Measurements from ENCODE around the gene PTPRG.

Gene PTPRG

DNA sequence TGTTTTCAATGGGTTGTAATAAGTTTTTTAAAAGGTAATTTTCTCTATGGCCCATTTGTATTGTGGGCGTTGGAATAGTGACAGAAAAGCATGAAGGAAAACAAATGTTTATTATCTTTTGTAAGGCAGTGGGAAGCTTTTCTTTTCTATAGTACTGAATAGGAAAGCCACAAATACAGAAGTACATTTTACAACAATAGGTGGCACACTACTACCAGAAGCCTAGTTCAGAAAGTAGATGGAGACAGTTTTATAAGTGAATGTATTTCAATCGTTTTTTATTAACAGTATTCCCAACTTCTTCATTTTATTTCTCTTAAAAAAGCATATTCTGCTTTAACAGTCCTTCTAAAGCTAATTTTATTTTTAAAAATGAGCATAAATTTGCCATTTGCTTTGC lies 296.7 kb downstream of the PTPRG start:
- Histone ChIP-seq H3K27me3 (ENCODE audit: control insufficient read depth, insufficient read depth, low read length) (no peaks in the 10 kb centered on the region), H3K4me3 (ENCODE audit: low read depth, low read length) (no peak overlapping the region), H3K36me3 (ENCODE audit: control insufficient read depth, insufficient read depth, low read length) (no peaks in the 10 kb centered on the region), H3K9ac (ENCODE audit: low read depth, low read length) (no peak overlapping the region), H3K9me3 (ENCODE audit: control insufficient read depth, insufficient read depth, low read length) (no peaks in the 10 kb centered on the region), H3K4me1 (ENCODE audit: control insufficient read depth, insufficient read depth, low read length) (peaks cover 4% of the 10 kb centered on the region)

- Histone ChIP-seq H3K27me3 (ENCODE audit: control insufficient read depth, insufficient read depth, low read length) (no peaks in the 10 kb centered on the region), H3K36me3 (ENCODE audit: control insufficient read depth, insufficient read depth, low read length) (no peaks in the 10 kb centered on the region), H3K9ac (ENCODE audit: low read depth, low read length) (no peak overlapping the region), H3K9me3 (ENCODE audit: control insufficient read depth, insufficient read depth, low read length) (no peaks in the 10 kb centered on the region), H3K4me3 (ENCODE audit: low read depth, low read length) (no peak overlapping the region), H3K4me1 (ENCODE audit: control insufficient read depth, insufficient read depth, low read length) (peaks cover 4% of the 10 kb centered on the region)
Measured at GRCh38 chr3:61861410-61861809, 300.0 kb downstream of the PTPRG start.

GRCh38 chr3:61862614-61863289 lies 301.4 kb downstream of the PTPRG start:
- no peaks in the 10 kb centered on the region for H3K27me3 ChIP-seq (ENCODE audit: control insufficient read depth, insufficient read depth, low read length)
- no peak overlapping the region for H3K9ac ChIP-seq (ENCODE audit: low read depth, low read length)
- H3K36me3 ChIP-seq (ENCODE audit: control insufficient read depth, insufficient read depth, low read length): no peaks in the 10 kb centered on the region
- peaks cover 4% of the 10 kb centered on the region for H3K4me1 ChIP-seq (ENCODE audit: control insufficient read depth, insufficient read depth, low read length)
- no peaks in the 10 kb centered on the region for H3K9me3 ChIP-seq (ENCODE audit: control insufficient read depth, insufficient read depth, low read length)
- no peak overlapping the region for H3K4me3 ChIP-seq (ENCODE audit: low read depth, low read length)

DNA sequence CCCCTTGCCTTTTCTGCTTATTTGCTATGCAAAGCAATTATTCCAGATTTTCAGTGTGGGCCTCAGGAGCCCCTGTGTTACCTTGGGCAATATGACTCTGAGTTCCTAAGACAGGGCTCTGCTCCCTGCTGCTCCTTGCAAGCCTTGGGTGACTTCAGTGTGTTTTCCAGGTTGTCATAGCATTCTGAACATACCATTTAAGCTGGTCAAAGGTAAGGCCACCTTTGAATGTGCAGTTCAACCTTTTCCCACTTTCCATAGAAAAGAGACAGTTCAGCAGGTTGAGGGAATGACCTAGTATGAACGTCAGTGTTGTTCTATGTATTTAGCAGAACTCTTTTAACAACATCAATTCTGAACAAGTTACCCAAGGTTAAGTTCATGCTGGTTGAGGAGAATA lies 302.2 kb downstream of the PTPRG start:
- H3K4me3 ChIP-seq (ENCODE audit: low read depth, low read length): no peak overlapping the region
- H3K9me3 ChIP-seq (ENCODE audit: control insufficient read depth, insufficient read depth, low read length): no peaks in the 10 kb centered on the region
- no peak overlapping the region for H3K9ac ChIP-seq (ENCODE audit: low read depth, low read length)
- no peaks in the 10 kb centered on the region for H3K27me3 ChIP-seq (ENCODE audit: control insufficient read depth, insufficient read depth, low read length)
- no peaks in the 10 kb centered on the region for H3K36me3 ChIP-seq (ENCODE audit: control insufficient read depth, insufficient read depth, low read length)
- peaks cover 7% of the 10 kb centered on the region for H3K4me1 ChIP-seq (ENCODE audit: control insufficient read depth, insufficient read depth, low read length)

DNA sequence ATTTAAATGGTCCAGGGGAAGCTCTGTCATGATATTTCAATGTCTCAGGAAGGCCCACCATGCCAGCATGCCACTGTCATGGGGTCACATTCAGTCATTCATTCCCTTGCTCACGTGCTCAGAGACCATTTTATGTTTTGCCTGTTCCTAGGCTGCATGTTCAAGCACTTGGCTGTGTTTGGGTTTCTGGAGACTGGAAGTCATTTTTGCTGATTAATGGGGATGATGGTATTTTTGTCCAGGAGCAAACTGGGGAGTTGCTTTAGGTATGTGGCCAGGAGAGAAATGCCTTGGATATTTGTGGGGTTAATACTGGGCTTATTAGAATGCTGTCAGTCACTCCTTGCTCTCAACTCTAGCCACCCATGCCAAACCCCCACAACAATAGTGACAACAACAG lies 303.5 kb downstream of the PTPRG start:
- peaks cover 9% of the 10 kb centered on the region for H3K4me1 ChIP-seq (ENCODE audit: control insufficient read depth, insufficient read depth, low read length)
- no peaks in the 10 kb centered on the region for H3K36me3 ChIP-seq (ENCODE audit: control insufficient read depth, insufficient read depth, low read length)
- H3K9me3 ChIP-seq (ENCODE audit: control insufficient read depth, insufficient read depth, low read length): no peaks in the 10 kb centered on the region
- no peak overlapping the region for H3K9ac ChIP-seq (ENCODE audit: low read depth, low read length)
- no peak overlapping the region for H3K4me3 ChIP-seq (ENCODE audit: low read depth, low read length)
- no peaks in the 10 kb centered on the region for H3K27me3 ChIP-seq (ENCODE audit: control insufficient read depth, insufficient read depth, low read length)

DNA sequence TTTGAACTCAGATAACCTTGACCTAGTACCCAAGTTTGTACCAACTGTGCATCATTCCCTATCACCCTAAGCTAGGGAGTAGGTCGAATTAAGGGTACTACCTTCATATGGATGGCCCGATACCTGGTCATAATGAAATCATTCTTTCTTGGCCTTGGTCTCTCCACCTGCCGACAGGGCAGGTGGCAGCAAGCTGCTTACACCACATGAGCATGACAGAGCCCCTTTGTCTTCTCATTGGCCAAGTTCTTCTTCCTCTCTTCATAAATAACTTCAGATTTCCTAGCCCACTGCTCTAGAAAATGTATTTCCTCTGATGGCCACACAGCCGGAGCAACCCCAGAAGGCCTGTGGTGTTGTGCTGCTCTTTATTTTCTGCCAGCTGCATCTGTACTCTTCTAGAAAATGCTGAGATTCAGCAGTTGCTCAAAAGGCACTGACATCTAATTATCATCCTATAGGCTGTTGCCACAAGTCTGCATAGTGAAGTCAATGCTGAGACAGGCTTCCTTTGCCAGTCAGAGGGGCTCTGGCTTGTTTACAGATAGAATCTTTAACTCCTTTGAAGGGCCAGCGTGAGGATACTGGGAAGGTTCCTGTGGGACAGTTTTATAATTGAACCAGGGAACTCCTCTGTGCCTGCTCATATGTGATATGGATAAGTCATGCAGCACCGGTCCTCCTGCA lies 304.2 kb downstream of the PTPRG start:
- Histone ChIP-seq H3K9me3 (ENCODE audit: control insufficient read depth, insufficient read depth, low read length) (no peaks in the 10 kb centered on the region), H3K36me3 (ENCODE audit: control insufficient read depth, insufficient read depth, low read length) (no peaks in the 10 kb centered on the region), H3K4me3 (ENCODE audit: low read depth, low read length) (no peak overlapping the region), H3K9ac (ENCODE audit: low read depth, low read length) (no peak overlapping the region), H3K4me1 (ENCODE audit: control insufficient read depth, insufficient read depth, low read length) (peaks cover 9% of the 10 kb centered on the region), H3K27me3 (ENCODE audit: control insufficient read depth, insufficient read depth, low read length) (no peaks in the 10 kb centered on the region)

DNA sequence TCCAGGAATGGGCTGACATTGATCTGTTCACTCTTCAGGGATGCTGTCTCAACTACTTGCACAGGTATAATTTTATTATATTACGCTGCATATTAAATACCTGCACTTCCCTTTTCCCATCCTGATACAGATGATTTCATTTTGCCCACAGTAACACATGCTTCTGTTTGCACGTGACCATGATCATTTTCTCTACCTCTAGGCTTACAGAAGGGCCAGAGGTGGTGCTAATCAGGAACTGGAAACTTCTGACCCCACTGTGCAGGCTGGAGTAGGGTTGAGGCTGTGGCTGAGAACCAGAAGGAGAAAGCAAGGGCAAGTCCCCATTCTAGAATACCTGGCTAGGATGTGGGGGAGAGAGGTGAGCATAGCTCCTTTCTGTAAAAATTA lies 304.8 kb downstream of the PTPRG start:
- Histone ChIP-seq H3K27me3 (ENCODE audit: control insufficient read depth, insufficient read depth, low read length) (no peaks in the 10 kb centered on the region), H3K36me3 (ENCODE audit: control insufficient read depth, insufficient read depth, low read length) (no peaks in the 10 kb centered on the region), H3K9me3 (ENCODE audit: control insufficient read depth, insufficient read depth, low read length) (no peaks in the 10 kb centered on the region), H3K4me3 (ENCODE audit: low read depth, low read length) (no peak overlapping the region), H3K9ac (ENCODE audit: low read depth, low read length) (no peak overlapping the region), H3K4me1 (ENCODE audit: control insufficient read depth, insufficient read depth, low read length) (peaks cover 12% of the 10 kb centered on the region)

GRCh38 chr3:61866961-61867461 lies 305.6 kb downstream of the PTPRG start:
- peaks cover 16% of the 10 kb centered on the region for H3K4me1 ChIP-seq (ENCODE audit: control insufficient read depth, insufficient read depth, low read length)
- no peaks in the 10 kb centered on the region for H3K9me3 ChIP-seq (ENCODE audit: control insufficient read depth, insufficient read depth, low read length)
- H3K27me3 ChIP-seq (ENCODE audit: control insufficient read depth, insufficient read depth, low read length): no peaks in the 10 kb centered on the region
- H3K4me3 ChIP-seq (ENCODE audit: low read depth, low read length): no peak overlapping the region
- no peaks in the 10 kb centered on the region for H3K36me3 ChIP-seq (ENCODE audit: control insufficient read depth, insufficient read depth, low read length)
- H3K9ac ChIP-seq (ENCODE audit: low read depth, low read length): no peak overlapping the region

DNA sequence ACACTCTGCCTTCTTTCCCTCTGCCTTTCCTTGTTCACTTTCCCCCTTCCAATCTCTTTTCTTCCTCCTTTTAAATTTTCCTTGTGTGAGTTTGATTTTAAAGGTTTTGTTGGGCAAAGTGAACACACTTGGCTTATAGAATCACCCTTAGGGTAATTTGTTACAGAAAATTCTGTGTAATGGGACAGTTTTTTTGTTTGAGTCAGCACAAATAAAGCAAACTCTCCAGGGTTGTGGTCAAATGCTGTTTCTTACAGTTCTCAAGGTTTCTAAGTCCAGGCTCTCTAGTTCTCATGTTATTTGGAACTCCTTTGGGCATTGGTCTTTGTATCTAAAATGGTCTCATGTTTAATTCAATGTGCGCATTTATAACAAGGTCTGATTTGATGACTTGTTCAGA lies 307.1 kb downstream of the PTPRG start:
- Histone ChIP-seq H3K4me3 (ENCODE audit: low read depth, low read length) (no peak overlapping the region), H3K36me3 (ENCODE audit: control insufficient read depth, insufficient read depth, low read length) (no peaks in the 10 kb centered on the region), H3K4me1 (ENCODE audit: control insufficient read depth, insufficient read depth, low read length) (peaks cover 29% of the 10 kb centered on the region), H3K9ac (ENCODE audit: low read depth, low read length) (no peak overlapping the region), H3K9me3 (ENCODE audit: control insufficient read depth, insufficient read depth, low read length) (no peaks in the 10 kb centered on the region), H3K27me3 (ENCODE audit: control insufficient read depth, insufficient read depth, low read length) (no peaks in the 10 kb centered on the region)

DNA sequence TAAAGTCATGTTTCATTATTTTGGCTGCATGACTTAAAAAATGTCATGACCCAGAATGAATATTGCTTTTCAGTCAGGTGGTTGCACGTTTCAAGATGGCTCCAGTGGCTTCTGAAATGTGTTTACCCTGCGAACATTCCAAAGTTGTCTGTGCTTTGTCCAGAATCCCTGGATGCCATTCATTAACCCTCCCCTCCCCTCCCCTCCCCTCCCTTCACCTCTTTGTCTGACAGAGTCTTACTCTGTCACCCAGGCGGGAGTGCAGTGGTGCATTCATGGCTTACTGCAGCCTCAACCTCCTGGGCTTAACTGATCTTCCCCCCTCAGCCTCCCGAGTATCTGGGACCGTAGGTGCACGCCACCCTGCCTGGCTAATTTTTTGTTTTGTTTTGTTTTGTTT lies 308.0 kb downstream of the PTPRG start:
- Histone ChIP-seq H3K4me3 (ENCODE audit: low read depth, low read length) (no peak overlapping the region), H3K4me1 (ENCODE audit: control insufficient read depth, insufficient read depth, low read length) (peaks cover 37% of the 10 kb centered on the region), H3K9ac (ENCODE audit: low read depth, low read length) (no peak overlapping the region), H3K27me3 (ENCODE audit: control insufficient read depth, insufficient read depth, low read length) (no peaks in the 10 kb centered on the region), H3K36me3 (ENCODE audit: control insufficient read depth, insufficient read depth, low read length) (no peaks in the 10 kb centered on the region), H3K9me3 (ENCODE audit: control insufficient read depth, insufficient read depth, low read length) (no peaks in the 10 kb centered on the region)

DNA sequence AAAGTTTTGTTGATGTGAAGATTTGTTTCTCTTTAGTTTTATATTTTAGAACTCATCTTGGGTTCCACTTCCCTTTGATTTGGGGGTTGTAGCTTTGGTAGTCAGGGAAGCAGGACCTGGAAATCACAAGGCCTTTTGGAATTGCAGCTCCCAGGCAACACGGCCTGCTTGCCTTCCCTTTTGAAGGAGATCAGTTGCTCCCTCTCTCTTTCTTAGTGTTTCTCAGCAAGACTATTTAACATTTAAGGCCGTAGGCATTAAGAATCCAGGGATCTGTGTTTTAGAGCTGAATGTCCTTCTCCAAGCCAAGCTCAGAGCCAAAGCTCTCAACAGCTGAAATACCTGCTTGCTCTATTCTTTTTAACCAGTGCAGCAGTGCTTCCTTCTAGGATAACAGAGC lies 310.3 kb downstream of the PTPRG start:
- H3K27me3 ChIP-seq (ENCODE audit: control insufficient read depth, insufficient read depth, low read length): no peaks in the 10 kb centered on the region
- H3K36me3 ChIP-seq (ENCODE audit: control insufficient read depth, insufficient read depth, low read length): no peaks in the 10 kb centered on the region
- H3K4me1 ChIP-seq (ENCODE audit: control insufficient read depth, insufficient read depth, low read length): peaks cover 48% of the 10 kb centered on the region
- peak overlapping the region; percentile 3 for H3K9ac ChIP-seq (ENCODE audit: low read depth, low read length)
- no peak overlapping the region for H3K4me3 ChIP-seq (ENCODE audit: low read depth, low read length)
- H3K9me3 ChIP-seq (ENCODE audit: control insufficient read depth, insufficient read depth, low read length): no peaks in the 10 kb centered on the region

DNA sequence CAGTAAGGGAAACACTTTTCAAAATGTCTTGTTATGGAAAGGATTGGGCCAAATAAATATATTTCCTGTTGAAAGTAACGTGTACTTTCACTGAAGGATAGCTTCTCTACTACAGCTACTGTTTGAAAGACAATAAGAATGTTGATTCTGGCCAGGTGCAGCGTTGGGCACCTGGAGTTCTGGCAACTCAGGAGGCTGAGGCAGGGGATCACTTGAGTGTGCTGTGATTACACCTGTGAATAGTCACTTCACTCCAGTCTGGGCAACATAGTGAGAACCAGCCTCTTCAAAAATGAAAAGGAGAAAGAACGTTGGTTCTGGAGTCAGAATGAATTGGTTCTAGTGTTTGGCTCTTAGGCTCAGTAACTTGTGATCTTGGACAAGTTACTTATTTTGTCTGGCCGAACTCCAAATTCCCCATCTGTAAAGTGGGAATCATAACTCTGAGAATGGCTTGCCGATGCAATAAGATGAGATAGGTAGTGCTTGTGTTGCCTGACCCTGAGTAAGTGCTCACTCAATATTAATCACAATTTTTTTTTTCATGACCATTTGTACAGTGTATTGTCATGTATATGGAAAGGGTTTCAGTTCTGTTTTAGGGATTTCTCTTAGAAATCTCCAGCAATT lies 310.8 kb downstream of the PTPRG start:
- Histone ChIP-seq H3K4me1 (ENCODE audit: control insufficient read depth, insufficient read depth, low read length) (peaks cover 53% of the 10 kb centered on the region), H3K4me3 (ENCODE audit: low read depth, low read length) (no peak overlapping the region), H3K36me3 (ENCODE audit: control insufficient read depth, insufficient read depth, low read length) (no peaks in the 10 kb centered on the region), H3K9ac (ENCODE audit: low read depth, low read length) (no peak overlapping the region), H3K27me3 (ENCODE audit: control insufficient read depth, insufficient read depth, low read length) (no peaks in the 10 kb centered on the region), H3K9me3 (ENCODE audit: control insufficient read depth, insufficient read depth, low read length) (no peaks in the 10 kb centered on the region)
